OCI-LY3 (cell line): Measurements from ENCODE around the gene PRSS36.
A peak's percentile ranks its signal among the peaks of the same experiment; 100 is the strongest.
"Not testable (repeated sequence)": the region's sequence is repeated elsewhere in the genome, so short reads cannot be mapped to it uniquely, and the experiment has no call there.

ENCODE experiments used
- H2AFZ ChIP-seq: fragments of 200-600, 300-600 bp; shearing (Covaris generic); 2 replicates; pipeline ENCODE4 v1.6.0; 2014; ENCODE audit warnings: antibody characterized with exemption, low read depth, low read length
- H3K27ac ChIP-seq: fragments of 200-600, 300-600 bp; sonication (generic); 2 replicates; pipeline ENCODE4 v1.5.1; 2014; ENCODE audit warnings: mild to moderate bottlenecking, low read length, moderate library complexity, mixed read lengths
- H3K27me3 ChIP-seq: fragments of 200-600, 300-600 bp; sonication (generic); 2 replicates; pipeline ENCODE4 v1.6.1; 2014; ENCODE audit warnings: low read depth, low read length, mixed read lengths
- H3K36me3 ChIP-seq: fragments of 200-600, 300-600 bp; sonication (generic); replicated peaks from 2 replicates; pipeline ENCODE3; 2014; ENCODE audit warnings: low read depth, low read length, mixed read lengths
- H3K4me1 ChIP-seq: fragments of 300-600, 200-600 bp; sonication (generic); 2 replicates; pipeline ENCODE4 v1.6.1; 2014; ENCODE audit warnings: low read length, mixed read lengths
- H3K4me2 ChIP-seq: fragments of 200-600, 300-600 bp; sonication (generic); 2 replicates; pipeline ENCODE4 v1.6.1; 2014; ENCODE audit warnings: low read length, mixed read lengths
- H3K4me3 ChIP-seq: fragments of 300-600, 200-600 bp; sonication (generic); 2 replicates; pipeline ENCODE4 v1.5.1; 2014; ENCODE audit warnings: antibody characterized with exemption, mild to moderate bottlenecking, low read length, moderate library complexity
- H3K79me2 ChIP-seq: fragments of 300-600, 200-600 bp; shearing (Covaris generic); 2 replicates; pipeline ENCODE4 v1.6.1; 2014; ENCODE audit warnings: mild to moderate bottlenecking, low read length, mixed read lengths
- H3K9ac ChIP-seq: fragments of 300-600, 200-600 bp; shearing (Covaris generic); 2 replicates; pipeline ENCODE4 v1.6.0; 2014; ENCODE audit warnings: mild to moderate bottlenecking, low read length, moderate library complexity
- H3K9me3 ChIP-seq: fragments of 200-600, 300-600 bp; shearing (Covaris generic); 2 replicates; pipeline ENCODE4 v1.6.1; 2014; ENCODE audit warnings: low read length, mixed read lengths; ENCODE audit not compliant: insufficient read depth
- H4K20me1 ChIP-seq: fragments of 200-600, 300-600 bp; sonication (generic); 2 replicates; pipeline ENCODE4 v1.6.1; 2016; ENCODE audit warnings: low read length, mixed read lengths; ENCODE audit not compliant: insufficient read depth
- EZH2phosphoT487 ChIP-seq: fragments of 200-600 bp; shearing (Covaris generic); IDR thresholded peaks from 2 replicates; pipeline ENCODE4 v1.6.1; 2018; ENCODE audit warnings: antibody characterized with exemption, mixed run types, low read depth
- TF ChIP-seq, protein P1 (sequence below): fragments of 200-600, 300-600 bp; sonication (generic); IDR thresholded peaks from 2 replicates; pipeline ENCODE4 v1.5.1; 2014; ENCODE audit warnings: antibody characterized with exemption, low read length, low read depth

The PRSS36 gene

DNA sequence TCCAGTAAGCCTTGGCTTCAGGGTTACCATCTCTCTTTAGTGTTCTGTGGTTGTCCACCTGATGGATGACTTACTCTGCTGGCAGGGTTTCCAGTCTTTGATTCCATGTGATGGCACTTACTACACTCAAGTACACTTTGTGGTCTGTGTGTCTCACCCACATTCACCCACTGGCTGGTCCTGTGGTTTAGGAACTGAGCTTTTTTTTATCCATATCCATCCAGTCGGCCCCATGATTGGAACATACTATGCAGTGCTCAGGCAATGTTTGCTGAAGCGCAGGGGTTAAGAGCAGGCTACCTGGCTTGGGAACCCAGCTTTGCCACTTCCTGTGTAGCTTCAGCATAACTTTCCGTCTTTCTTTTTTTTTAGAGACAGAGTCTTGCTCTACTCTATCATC, 27.3 kb upstream of the PRSS36 start:
- Histone ChIP-seq H3K79me2 (peaks cover 40% of the 10 kb centered on the region), H3K9me3 (no peaks in the 10 kb centered on the region), H3K4me1 (peaks cover 24% of the 10 kb centered on the region), H3K9ac (no peak overlapping the region), H3K4me3 (no peak overlapping the region), H3K27me3 (no peaks in the 10 kb centered on the region), H3K36me3 (peaks cover 15% of the 10 kb centered on the region), H3K4me2 (peak overlapping the region; percentile 4), H4K20me1 (peaks cover 17% of the 10 kb centered on the region), H2AFZ (peak overlapping the region; percentile 47; the same call in 1 of the 2 replicates), H3K27ac (no peak overlapping the region)
- TF ChIP-seq EZH2phosphoT487 = no peak
- TF ChIP-seq, protein P1, sequence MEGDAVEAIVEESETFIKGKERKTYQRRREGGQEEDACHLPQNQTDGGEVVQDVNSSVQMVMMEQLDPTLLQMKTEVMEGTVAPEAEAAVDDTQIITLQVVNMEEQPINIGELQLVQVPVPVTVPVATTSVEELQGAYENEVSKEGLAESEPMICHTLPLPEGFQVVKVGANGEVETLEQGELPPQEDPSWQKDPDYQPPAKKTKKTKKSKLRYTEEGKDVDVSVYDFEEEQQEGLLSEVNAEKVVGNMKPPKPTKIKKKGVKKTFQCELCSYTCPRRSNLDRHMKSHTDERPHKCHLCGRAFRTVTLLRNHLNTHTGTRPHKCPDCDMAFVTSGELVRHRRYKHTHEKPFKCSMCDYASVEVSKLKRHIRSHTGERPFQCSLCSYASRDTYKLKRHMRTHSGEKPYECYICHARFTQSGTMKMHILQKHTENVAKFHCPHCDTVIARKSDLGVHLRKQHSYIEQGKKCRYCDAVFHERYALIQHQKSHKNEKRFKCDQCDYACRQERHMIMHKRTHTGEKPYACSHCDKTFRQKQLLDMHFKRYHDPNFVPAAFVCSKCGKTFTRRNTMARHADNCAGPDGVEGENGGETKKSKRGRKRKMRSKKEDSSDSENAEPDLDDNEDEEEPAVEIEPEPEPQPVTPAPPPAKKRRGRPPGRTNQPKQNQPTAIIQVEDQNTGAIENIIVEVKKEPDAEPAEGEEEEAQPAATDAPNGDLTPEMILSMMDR = no peak

DNA sequence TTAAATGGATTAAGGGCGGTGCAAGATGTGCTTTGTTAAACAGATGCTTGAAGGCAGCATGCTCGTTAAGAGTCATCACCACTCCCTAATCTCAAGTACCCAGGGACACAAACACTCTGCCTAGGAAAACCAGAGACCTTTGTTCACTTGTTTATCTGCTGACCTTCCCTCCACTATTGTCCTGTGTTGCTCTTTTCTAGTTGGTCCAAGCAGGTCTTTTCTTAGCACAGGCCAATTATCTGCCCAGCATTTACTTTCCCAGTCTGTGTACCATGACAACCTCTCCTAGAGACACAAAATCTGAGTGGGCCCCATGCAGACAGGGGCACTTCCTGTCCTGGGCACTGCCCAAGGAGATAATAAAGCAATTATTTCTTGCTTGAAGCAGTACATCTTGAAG, 20.2 kb upstream of the PRSS36 start:
- not testable (repeated sequence) for H2AFZ ChIP-seq, H3K4me2 ChIP-seq, H3K27ac ChIP-seq, H3K4me3 ChIP-seq, H3K27me3 ChIP-seq, H4K20me1 ChIP-seq, H3K4me1 ChIP-seq, H3K79me2 ChIP-seq, H3K36me3 ChIP-seq, H3K9ac ChIP-seq, H3K9me3 ChIP-seq

DNA sequence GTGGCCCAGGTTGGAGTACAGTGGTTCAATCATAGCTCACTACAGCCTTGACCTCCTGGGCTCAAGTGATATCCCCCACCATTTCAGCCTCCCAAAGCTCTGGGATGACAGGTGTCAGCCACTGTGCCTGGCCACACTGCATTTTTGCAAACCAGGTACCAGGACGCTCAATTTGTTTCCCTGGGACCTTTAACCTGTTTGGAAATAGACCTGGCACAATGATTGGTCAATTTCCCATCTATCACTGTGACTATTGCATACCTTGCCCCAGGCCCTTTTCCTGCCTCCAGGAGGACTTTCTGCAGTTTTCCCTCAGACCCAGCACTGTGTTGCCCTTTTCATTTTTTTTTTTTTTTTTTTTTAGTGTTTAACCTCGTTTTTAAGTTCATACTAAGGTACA, 19.0 kb upstream of the PRSS36 start:
- H3K27ac ChIP-seq = no peak overlapping the region
- no peaks in the 10 kb centered on the region for H3K36me3 ChIP-seq
- H3K4me3 ChIP-seq = no peak overlapping the region
- no peaks in the 10 kb centered on the region for H4K20me1 ChIP-seq
- H3K4me1 ChIP-seq = no peaks in the 10 kb centered on the region
- H3K9ac ChIP-seq = no peak overlapping the region
- no peak overlapping the region for H3K4me2 ChIP-seq
- no peaks in the 10 kb centered on the region for H3K79me2 ChIP-seq
- H2AFZ ChIP-seq = no peak overlapping the region
- TF ChIP-seq EZH2phosphoT487 = no peak
- TF ChIP-seq, protein P1 = no peak
- no peaks in the 10 kb centered on the region for H3K27me3 ChIP-seq
- no peaks in the 10 kb centered on the region for H3K9me3 ChIP-seq

DNA sequence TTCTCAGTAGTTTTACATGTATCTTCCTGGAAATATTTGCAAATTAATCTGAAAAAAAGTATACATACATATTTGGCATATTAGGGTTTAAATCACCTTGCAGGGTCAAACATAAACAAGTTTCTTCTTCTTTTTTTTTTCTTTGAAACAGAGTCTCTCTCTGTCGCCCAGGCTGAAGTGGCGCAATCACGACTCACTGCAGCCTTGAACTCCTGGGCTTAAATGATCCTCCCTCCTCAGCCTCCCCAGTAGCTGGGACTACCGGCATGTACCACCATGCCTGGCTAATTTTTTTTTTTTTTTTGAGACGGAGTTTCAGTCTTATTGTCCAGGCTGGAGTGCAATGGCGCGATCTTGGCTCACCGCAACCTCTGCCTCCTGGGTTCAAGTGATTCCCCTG, 17.4 kb upstream of the PRSS36 start:
- no peaks in the 10 kb centered on the region for H4K20me1 ChIP-seq
- no peaks in the 10 kb centered on the region for H3K9me3 ChIP-seq
- H3K9ac ChIP-seq = no peak overlapping the region
- TF ChIP-seq, protein P1 = no peak
- no peak for TF ChIP-seq EZH2phosphoT487
- H3K4me2 ChIP-seq = no peak overlapping the region
- H3K36me3 ChIP-seq = no peaks in the 10 kb centered on the region
- 0 out of 2 replicates have a peak, but pooled peaks cover 5% of the 10 kb centered on the region for H3K27me3 ChIP-seq
- H2AFZ ChIP-seq = no peak overlapping the region
- no peak overlapping the region for H3K4me3 ChIP-seq
- H3K27ac ChIP-seq = no peak overlapping the region
- H3K79me2 ChIP-seq = no peaks in the 10 kb centered on the region
- no peaks in the 10 kb centered on the region for H3K4me1 ChIP-seq

DNA sequence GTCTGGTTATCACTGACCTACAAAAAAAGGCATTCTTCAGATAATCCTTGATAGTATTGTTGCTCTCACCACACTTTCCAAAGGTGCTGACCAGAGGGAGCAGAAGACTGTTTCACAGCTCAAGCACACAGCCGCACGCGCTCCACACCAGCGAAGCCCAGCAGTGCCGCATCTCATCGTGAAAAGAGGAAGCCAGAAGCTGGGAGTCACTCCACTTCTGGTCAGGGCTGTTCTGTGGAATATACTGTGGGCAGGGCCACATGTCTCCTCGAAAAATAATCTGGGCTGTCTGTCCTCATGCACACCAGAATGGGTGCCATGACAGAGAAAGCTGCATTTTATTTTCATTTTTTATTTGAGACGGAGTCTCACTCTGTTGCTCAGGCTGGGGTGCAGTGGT, 7.3 kb upstream of the PRSS36 start:
- H3K9ac ChIP-seq = no peak overlapping the region
- peaks cover 3% of the 10 kb centered on the region; the same call in 1 of the 2 replicates for H3K4me1 ChIP-seq
- peak overlapping the region; percentile 60 for H3K4me3 ChIP-seq
- H3K27me3 ChIP-seq = peaks cover 13% of the 10 kb centered on the region
- H3K9me3 ChIP-seq = no peaks in the 10 kb centered on the region
- no peaks in the 10 kb centered on the region for H4K20me1 ChIP-seq
- no peaks in the 10 kb centered on the region for H3K36me3 ChIP-seq
- no peak for TF ChIP-seq EZH2phosphoT487
- TF ChIP-seq, protein P1 = no peak
- H3K79me2 ChIP-seq = no peaks in the 10 kb centered on the region
- peak overlapping the region; percentile 60 for H3K4me2 ChIP-seq
- H3K27ac ChIP-seq = no peak overlapping the region
- H2AFZ ChIP-seq = no peak overlapping the region

DNA sequence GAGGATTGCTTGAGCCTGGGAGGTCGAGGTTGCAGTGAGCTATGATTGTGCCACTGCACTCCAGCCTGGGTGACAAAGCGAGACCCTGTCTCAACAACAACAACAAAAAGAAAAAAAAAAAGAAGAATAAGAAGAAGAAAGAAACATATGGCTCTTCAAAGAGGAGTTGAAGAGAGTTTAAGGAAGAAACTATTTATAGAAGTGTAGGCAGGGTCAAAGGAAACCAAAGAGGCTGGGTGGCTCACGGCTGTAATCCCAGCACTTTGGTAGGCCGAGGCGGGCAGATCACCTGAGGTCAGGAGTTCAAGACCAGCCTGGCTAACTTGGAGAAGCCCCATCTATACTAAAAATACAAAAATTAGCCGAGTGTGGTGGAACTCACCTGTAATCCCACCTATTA, 1.1 kb upstream of the PRSS36 start:
- not testable (repeated sequence) for H3K79me2 ChIP-seq, H3K9ac ChIP-seq, H3K9me3 ChIP-seq, H3K4me1 ChIP-seq, H2AFZ ChIP-seq, H3K27me3 ChIP-seq, H3K4me2 ChIP-seq, H4K20me1 ChIP-seq, H3K4me3 ChIP-seq, H3K36me3 ChIP-seq, H3K27ac ChIP-seq
